MM.1S (cell line): Measurements from ENCODE around the gene AKR1B15.

ENCODE experiments used
- CTCF ChIP-seq: fragments of 300-600 bp; sonication (generic); IDR thresholded peaks from 2 replicates; pipeline ENCODE4 v1.5.1; 2016; ENCODE audit warnings: antibody characterized with exemption, low read length, mixed read lengths
- EZH2 ChIP-seq: fragments of 300-600 bp; sonication (generic); optimal IDR thresholded peaks from 2 replicates; pipeline ENCODE3; 2017; ENCODE audit warnings: low read depth, mild to moderate bottlenecking, antibody characterized with exemption, low read length, mixed read lengths
- EZH2phosphoT487 ChIP-seq: fragments of 300-600 bp; sonication (generic); IDR thresholded peaks from 2 replicates; pipeline ENCODE4 v1.6.1; 2018; ENCODE audit warnings: antibody characterized with exemption, low read length

- TF ChIP-seq CTCF (no peak), EZH2 (no peak), EZH2phosphoT487 (no peak)
Observed at GRCh38 chr7:134567368-134567767, 18.5 kb downstream of the AKR1B15 start.
